Ishikawa (cell line): ENCODE results near the gene CCDC138.

ENCODE experiments used
- CEBPB ChIP-seq: IDR thresholded peaks from 2 replicates; pipeline ENCODE4 v1.6.1; 2012
- CREB1 ChIP-seq: IDR thresholded peaks from 2 replicates; pipeline ENCODE4 v1.6.1; 2012; ENCODE audit warnings: low read depth
- EP300 ChIP-seq: IDR thresholded peaks from 2 replicates; pipeline ENCODE4 v1.6.1; 2012; ENCODE audit warnings: borderline replicate concordance
- MAX ChIP-seq: IDR thresholded peaks from 2 replicates; pipeline ENCODE4 v1.6.1; 2012
- NFIC ChIP-seq: IDR thresholded peaks from 2 replicates; pipeline ENCODE4 v1.6.1; 2012
- REST ChIP-seq: IDR thresholded peaks from 2 replicates; pipeline ENCODE4 v1.6.1; 2012; ENCODE audit warnings: low read depth, mild to moderate bottlenecking
- TAF1 ChIP-seq: IDR thresholded peaks from 2 replicates; pipeline ENCODE4 v1.6.1; 2012; ENCODE audit warnings: low read depth, mild to moderate bottlenecking
- TCF12 ChIP-seq: IDR thresholded peaks from 2 replicates; pipeline ENCODE4 v1.6.1; 2012; ENCODE audit warnings: low read depth
- TEAD4 ChIP-seq: IDR thresholded peaks from 2 replicates; pipeline ENCODE4 v1.6.1; 2012
- USF1 ChIP-seq: IDR thresholded peaks from 2 replicates; pipeline ENCODE4 v1.6.1; 2012
- YY1 ChIP-seq: IDR thresholded peaks from 2 replicates; pipeline ENCODE4 v1.6.1; 2012; ENCODE audit warnings: low read depth

- no peak for TF ChIP-seq REST
- TF ChIP-seq TCF12 = no peak
- TF ChIP-seq TAF1 = no peak
- TF ChIP-seq YY1 = no peak
- no peak for TF ChIP-seq EP300
- TF ChIP-seq NFIC = no peak
- no peak for TF ChIP-seq CREB1
- TF ChIP-seq MAX = no peak
- TF ChIP-seq TEAD4 = no peak
- no peak for TF ChIP-seq USF1
- no peak for TF ChIP-seq CEBPB
Measured at GRCh38 chr2:108921096-108922030, 134.8 kb downstream of the CCDC138 start.
